Stimulated activated memory B cell treated with anti-CD40 and anti-IgM and Interleukin-4, amounts not matched to agents 10 μg/mL and 1 μg/mL and 100 μg/mL, for 72 hours (primary cell): ENCODE measurements around the gene PHKA2.
"Not testable (repeated sequence)": the region's sequence is repeated elsewhere in the genome, so short reads cannot be mapped to it uniquely, and the experiment has no call there.

Source experiments
- ATAC-seq: fragments of 150-1000 bp; cut with Tn5 transposase; 2 replicates; pipeline ENCODE4 v1.10.0; 2021
- H3K27ac Mint-ChIP-seq: one replicate; pipeline ENCODE4 v1.8.0; 2022; ENCODE audit warnings: mild to moderate bottlenecking, mixed read lengths
- H3K27me3 Mint-ChIP-seq: one replicate; pipeline ENCODE4 v1.8.0; 2022; ENCODE audit warnings: mixed read lengths
- H3K36me3 Mint-ChIP-seq: one replicate; pipeline ENCODE4 v1.8.0; 2022; ENCODE audit warnings: mixed read lengths
- H3K4me1 Mint-ChIP-seq: one replicate; pipeline ENCODE4 v1.8.0; 2022; ENCODE audit warnings: mixed read lengths
- H3K4me3 Mint-ChIP-seq: one replicate; pipeline ENCODE4 v1.8.0; 2022; ENCODE audit warnings: mild to moderate bottlenecking, moderate library complexity, mixed read lengths
- H3K9me3 Mint-ChIP-seq: one replicate; pipeline ENCODE4 v1.8.0; 2022; ENCODE audit warnings: mixed read lengths

The PHKA2 gene, protein sequence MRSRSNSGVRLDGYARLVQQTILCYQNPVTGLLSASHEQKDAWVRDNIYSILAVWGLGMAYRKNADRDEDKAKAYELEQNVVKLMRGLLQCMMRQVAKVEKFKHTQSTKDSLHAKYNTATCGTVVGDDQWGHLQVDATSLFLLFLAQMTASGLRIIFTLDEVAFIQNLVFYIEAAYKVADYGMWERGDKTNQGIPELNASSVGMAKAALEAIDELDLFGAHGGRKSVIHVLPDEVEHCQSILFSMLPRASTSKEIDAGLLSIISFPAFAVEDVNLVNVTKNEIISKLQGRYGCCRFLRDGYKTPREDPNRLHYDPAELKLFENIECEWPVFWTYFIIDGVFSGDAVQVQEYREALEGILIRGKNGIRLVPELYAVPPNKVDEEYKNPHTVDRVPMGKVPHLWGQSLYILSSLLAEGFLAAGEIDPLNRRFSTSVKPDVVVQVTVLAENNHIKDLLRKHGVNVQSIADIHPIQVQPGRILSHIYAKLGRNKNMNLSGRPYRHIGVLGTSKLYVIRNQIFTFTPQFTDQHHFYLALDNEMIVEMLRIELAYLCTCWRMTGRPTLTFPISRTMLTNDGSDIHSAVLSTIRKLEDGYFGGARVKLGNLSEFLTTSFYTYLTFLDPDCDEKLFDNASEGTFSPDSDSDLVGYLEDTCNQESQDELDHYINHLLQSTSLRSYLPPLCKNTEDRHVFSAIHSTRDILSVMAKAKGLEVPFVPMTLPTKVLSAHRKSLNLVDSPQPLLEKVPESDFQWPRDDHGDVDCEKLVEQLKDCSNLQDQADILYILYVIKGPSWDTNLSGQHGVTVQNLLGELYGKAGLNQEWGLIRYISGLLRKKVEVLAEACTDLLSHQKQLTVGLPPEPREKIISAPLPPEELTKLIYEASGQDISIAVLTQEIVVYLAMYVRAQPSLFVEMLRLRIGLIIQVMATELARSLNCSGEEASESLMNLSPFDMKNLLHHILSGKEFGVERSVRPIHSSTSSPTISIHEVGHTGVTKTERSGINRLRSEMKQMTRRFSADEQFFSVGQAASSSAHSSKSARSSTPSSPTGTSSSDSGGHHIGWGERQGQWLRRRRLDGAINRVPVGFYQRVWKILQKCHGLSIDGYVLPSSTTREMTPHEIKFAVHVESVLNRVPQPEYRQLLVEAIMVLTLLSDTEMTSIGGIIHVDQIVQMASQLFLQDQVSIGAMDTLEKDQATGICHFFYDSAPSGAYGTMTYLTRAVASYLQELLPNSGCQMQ

DNA sequence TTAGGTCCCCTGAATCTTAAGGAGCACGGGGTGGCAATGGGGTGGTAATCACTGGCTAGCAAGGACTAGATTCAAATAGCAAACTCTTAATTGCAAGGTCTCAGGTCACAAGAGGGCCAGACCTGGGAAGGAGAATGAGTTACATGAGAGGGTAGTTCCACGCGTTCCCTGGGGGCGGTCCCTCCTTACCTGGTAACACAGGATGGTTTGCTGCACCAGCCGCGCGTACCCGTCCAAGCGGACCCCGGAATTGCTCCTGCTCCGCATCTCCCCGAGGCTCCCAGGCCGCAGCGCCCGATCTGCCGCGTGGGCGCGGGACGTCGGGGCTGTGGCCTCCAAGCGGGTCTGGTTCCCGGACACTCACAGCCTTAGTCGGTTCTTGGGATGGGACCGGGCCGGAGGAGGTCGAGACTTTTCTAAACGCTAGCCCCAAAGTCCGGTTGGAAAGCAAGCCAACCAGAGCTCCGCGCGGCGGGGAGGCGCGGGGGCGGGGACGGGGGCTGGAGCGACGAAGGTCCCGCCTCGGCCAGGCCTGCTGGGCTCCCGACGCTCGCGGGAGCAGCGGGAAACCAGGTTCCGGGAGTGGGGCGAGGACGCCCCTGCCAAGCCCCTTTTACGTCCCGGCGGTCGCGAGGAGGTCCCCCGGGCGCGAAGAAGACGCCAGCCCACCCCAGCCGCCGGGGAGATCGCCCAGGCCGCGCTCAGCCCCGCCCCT, at the start of gene PHKA2:
Gene PHKA2, minus strand, starts transcription at position 449 of the 715 bp plus-strand sequence. Its CDS starts 182 bp downstream, at position 267.
- ATAC-seq = peak; percentile 65
- peak within 1 kb of the TSS; percentile 87 for H3K4me3 Mint-ChIP-seq
- no peaks in the 10 kb centered on the region for H3K36me3 Mint-ChIP-seq
- H3K27ac Mint-ChIP-seq = peak within 1 kb of the TSS; percentile 88
- H3K9me3 Mint-ChIP-seq = no peaks in the 10 kb centered on the region
- peaks cover 11% of the 10 kb centered on the region for H3K4me1 Mint-ChIP-seq
- H3K27me3 Mint-ChIP-seq = no peaks in the 10 kb centered on the region

DNA sequence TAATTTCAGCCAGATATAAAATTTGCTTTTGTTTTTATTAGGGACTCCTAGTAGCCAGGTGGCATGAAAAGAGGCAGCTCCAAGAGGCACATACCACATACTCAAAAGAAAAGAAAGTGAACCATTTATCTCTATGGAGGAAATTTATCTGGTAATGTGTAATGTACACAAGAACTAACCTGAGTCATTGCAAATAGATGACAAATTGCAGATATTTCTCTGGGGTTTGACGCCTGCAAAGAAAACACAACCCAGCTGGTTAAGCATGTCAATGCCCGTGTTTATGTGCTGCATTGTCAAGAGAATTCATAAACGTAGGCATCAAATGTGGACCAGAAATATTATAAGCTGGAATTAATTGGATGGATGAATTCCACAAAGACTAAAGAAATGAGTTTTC, 46.9 kb upstream of the PHKA2 start:
- Mint-ChIP-seq H3K4me1 (no peaks in the 10 kb centered on the region), H3K27ac (no peak overlapping the region), H3K27me3 (no peaks in the 10 kb centered on the region), H3K36me3 (no peaks in the 10 kb centered on the region), H3K4me3 (no peak overlapping the region), H3K9me3 (no peaks in the 10 kb centered on the region)
- no peak for ATAC-seq

DNA sequence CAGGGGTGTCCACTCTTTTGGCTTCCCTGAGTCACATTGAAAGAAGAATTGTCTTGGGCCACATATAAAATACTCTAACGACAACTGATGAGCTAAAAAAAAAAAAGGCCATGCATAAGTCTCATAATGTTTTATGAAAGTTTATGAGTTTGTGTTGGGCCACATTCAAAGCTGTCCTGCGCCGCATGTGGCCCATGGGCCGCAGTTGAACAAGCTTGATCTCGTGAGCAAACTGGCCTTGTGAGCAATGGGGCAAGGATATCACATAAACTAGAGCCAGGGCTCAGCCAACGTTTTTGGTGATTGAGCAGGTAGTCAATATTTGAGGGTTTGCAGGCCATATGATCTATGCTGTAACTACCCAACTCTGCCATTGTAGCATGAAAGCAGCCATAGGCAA, 44.6 kb upstream of the PHKA2 start:
- H3K27ac Mint-ChIP-seq = no peak overlapping the region

DNA sequence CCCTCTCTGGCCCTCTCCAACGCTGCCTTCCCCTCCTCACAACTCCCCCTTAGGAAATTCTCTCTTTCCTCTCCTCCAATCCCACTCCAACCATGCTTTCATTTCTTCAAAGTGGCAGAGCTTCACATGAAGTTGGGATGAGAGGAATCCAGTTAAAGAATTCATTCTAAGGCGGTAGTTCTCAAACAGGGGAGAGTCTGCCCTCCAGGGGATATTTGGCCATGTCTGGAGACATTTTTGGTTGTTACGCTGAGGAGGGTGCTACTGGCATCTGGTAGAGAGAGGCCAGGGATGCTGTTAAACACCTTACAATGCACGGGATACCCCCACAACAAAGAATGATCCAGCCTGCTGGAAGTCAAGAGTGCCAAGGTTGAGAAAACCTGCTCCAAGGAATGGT, 40.5 kb upstream of the PHKA2 start:
- H3K4me3 Mint-ChIP-seq = no peak overlapping the region
- no peak overlapping the region for H3K27ac Mint-ChIP-seq
- H3K4me1 Mint-ChIP-seq = no peaks in the 10 kb centered on the region
- H3K9me3 Mint-ChIP-seq = no peaks in the 10 kb centered on the region
- ATAC-seq = no peak
- H3K36me3 Mint-ChIP-seq = no peaks in the 10 kb centered on the region
- no peaks in the 10 kb centered on the region for H3K27me3 Mint-ChIP-seq

More for the DNA sequence above, 44.6 kb upstream of the PHKA2 start:
- no peaks in the 10 kb centered on the region for H3K27me3 Mint-ChIP-seq
- no peaks in the 10 kb centered on the region for H3K4me1 Mint-ChIP-seq
- H3K9me3 Mint-ChIP-seq = no peaks in the 10 kb centered on the region
- H3K36me3 Mint-ChIP-seq = no peaks in the 10 kb centered on the region
- no peak overlapping the region for H3K4me3 Mint-ChIP-seq
- ATAC-seq = no peak

DNA sequence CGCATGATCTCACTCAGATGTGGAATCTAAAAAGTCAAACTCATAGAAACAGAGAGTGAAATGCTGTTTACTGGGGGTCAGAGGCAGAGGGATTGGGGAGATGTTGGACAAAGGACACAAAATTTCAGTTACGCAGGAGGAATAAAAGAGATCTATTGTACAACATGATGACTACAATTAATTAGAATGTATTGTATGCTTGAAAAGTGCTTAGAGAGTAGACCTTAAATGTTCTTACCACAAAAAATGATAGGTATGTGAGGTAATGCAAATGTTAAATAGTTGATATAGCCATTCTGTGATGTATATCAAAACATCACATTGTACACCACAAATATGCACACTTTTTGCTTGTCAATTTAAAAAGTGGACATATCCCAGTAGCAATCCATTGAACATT, 36.1 kb upstream of the PHKA2 start:
- Mint-ChIP-seq H3K27ac (no peak overlapping the region), H3K4me1 (no peaks in the 10 kb centered on the region), H3K9me3 (no peaks in the 10 kb centered on the region), H3K27me3 (no peaks in the 10 kb centered on the region), H3K4me3 (no peak overlapping the region), H3K36me3 (no peaks in the 10 kb centered on the region)
- ATAC-seq = no peak

DNA sequence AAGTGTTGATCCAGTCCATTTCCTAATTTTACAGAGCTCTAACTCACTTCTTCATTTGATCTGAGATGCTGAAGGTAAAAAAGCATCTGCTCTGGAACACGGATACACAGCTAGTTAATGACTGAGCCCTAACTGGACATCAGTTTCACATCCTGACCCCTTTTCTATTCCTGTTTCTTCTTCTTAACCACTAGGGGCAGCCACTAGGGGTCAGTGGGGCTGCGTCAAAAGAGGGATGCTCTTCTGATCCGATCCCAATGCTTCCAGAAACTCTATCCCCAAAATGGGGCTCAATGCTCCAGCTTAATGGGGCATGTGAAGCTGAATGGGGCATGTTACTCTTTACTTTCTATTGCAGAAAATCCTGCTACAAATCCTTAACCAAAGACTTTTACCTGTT, 33.4 kb upstream of the PHKA2 start:
- no peak overlapping the region for H3K4me3 Mint-ChIP-seq
- H3K4me1 Mint-ChIP-seq = no peaks in the 10 kb centered on the region
- ATAC-seq = no peak
- H3K36me3 Mint-ChIP-seq = no peaks in the 10 kb centered on the region
- H3K9me3 Mint-ChIP-seq = no peaks in the 10 kb centered on the region
- H3K27me3 Mint-ChIP-seq = no peaks in the 10 kb centered on the region
- no peak overlapping the region for H3K27ac Mint-ChIP-seq

DNA sequence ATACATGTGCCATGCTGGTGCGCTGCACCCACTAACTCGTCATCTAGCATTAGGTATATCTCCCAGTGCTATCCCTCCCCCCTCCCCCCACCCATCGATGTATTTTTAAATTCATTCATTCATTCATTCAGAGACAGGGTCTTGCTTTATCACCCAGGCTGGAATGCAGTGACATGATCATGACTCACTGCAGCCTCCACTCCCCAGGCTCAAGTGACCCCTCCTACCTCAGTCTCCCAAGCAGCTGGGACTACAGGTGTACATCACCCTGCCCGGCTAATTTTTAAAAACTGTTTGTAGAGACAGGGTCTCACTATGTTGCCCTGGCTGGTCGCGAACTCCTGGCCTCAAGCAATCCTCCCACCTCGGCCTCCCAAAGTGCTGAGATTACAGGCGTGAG, 32.7 kb upstream of the PHKA2 start:
- H3K4me1 Mint-ChIP-seq, H3K4me3 Mint-ChIP-seq, H3K27me3 Mint-ChIP-seq, ATAC-seq, H3K36me3 Mint-ChIP-seq, H3K27ac Mint-ChIP-seq, H3K9me3 Mint-ChIP-seq: not testable (repeated sequence)

DNA sequence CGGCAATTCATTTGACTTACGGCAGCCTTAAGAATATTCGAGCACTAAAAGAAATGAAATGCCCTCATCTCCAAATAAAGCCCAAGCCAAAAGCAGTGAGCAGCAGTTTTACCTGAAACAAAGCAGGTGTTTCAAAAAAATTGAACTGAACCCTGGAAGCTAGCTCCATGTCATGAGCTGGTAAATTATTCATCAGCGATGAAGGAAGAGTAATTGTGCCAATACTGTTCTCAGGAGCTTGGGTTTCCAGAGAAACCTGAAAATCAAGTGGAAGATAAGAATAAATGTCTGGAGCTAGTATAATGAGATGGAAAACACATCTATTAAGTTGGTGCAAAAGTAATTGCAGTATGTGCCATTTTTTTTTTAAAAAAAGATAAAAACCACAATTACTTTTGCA, 24.0 kb upstream of the PHKA2 start:
- ATAC-seq = no peak
- no peak overlapping the region for H3K27ac Mint-ChIP-seq
- no peaks in the 10 kb centered on the region for H3K27me3 Mint-ChIP-seq
- no peaks in the 10 kb centered on the region for H3K36me3 Mint-ChIP-seq
- H3K9me3 Mint-ChIP-seq = no peaks in the 10 kb centered on the region
- no peaks in the 10 kb centered on the region for H3K4me1 Mint-ChIP-seq
- no peak overlapping the region for H3K4me3 Mint-ChIP-seq

DNA sequence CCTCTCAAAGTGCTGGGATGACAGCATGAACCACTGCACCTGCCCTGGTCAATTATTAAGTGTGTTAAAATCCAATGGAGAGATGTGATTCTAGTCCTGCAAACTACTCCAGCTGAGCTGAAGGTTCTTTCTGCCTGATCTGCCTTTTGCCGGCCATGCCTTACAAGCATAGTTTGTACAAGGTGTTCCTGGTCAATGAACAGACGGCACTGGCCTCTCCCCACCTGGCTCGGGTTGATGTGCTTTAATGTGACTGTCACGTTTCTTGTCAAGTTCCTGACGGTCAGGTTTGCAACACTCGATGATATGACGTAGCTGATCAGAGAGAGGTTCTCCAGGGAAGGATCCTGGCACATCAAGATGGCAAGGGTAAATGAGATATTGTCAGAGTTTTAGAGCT, 23.1 kb upstream of the PHKA2 start:
- Mint-ChIP-seq H3K4me3 (no peak overlapping the region), H3K4me1 (no peaks in the 10 kb centered on the region), H3K27ac (no peak overlapping the region), H3K27me3 (no peaks in the 10 kb centered on the region), H3K36me3 (no peaks in the 10 kb centered on the region), H3K9me3 (no peaks in the 10 kb centered on the region)
- no peak for ATAC-seq

DNA sequence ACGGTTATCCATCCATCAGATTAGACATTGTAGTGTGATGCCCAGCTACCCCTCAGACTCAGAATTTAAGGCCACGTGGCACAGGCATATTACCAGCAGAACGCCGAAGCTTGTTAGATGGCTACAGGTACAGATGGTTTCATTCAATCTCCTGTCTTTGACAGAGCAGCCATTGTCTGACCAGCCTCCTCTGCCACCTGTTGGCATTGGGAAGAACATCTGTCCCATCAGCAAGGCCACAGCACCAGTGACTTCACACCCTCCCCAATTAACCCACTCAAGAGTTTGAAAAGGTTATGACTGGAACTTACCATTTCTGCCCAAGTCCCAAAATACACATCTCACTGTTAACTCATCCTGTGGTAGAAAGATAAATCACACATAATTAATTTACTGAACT, 22.0 kb upstream of the PHKA2 start:
- Mint-ChIP-seq H3K36me3 (no peaks in the 10 kb centered on the region), H3K27ac (no peak overlapping the region), H3K4me1 (no peaks in the 10 kb centered on the region), H3K27me3 (no peaks in the 10 kb centered on the region), H3K9me3 (no peaks in the 10 kb centered on the region), H3K4me3 (no peak overlapping the region)
- no peak for ATAC-seq

DNA sequence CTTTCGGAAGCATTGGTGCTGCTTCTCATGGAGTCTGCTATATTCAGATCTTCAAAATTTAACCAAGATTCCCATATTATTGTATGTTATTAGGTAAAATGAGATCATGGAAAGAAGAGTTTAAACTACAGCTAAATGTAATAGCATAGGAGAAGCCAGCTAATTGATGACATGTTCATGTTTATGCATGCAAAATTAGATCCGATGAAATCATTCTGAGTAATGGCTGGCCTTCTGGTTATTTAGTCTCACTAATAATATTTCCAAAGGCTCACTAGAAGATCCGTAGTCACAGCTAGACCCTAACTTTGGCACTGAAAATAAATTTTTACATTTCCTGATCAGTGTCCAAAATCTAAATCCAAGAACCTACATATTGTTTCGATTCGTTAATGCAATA, 19.8 kb upstream of the PHKA2 start:
- Mint-ChIP-seq H3K27me3 (no peaks in the 10 kb centered on the region), H3K4me3 (no peak overlapping the region), H3K9me3 (no peaks in the 10 kb centered on the region), H3K27ac (no peak overlapping the region), H3K36me3 (no peaks in the 10 kb centered on the region), H3K4me1 (no peaks in the 10 kb centered on the region)
- no peak for ATAC-seq

DNA sequence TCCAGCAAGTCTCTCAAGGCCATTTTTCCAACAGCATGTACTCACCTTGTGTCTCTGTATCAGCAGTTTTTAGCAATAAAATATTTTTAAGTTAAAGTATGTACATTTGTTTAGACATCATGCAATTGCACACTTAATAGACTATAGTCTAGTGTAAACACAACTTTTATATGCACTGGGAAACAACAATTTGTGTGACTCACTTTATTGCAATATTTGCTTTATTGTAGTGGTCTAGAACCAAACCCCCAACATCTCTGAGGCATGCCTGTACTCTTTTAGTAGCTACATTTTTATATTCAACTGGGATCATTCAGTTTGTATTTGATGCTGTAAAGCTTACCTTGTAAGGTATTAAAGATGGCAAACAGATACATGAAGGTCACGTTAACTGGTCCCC, 14.7 kb upstream of the PHKA2 start:
- H3K9me3 Mint-ChIP-seq = no peaks in the 10 kb centered on the region
- no peaks in the 10 kb centered on the region for H3K36me3 Mint-ChIP-seq
- H3K4me3 Mint-ChIP-seq = no peak overlapping the region
- no peaks in the 10 kb centered on the region for H3K27me3 Mint-ChIP-seq
- H3K4me1 Mint-ChIP-seq = no peaks in the 10 kb centered on the region
- ATAC-seq = no peak
- no peak overlapping the region for H3K27ac Mint-ChIP-seq

DNA sequence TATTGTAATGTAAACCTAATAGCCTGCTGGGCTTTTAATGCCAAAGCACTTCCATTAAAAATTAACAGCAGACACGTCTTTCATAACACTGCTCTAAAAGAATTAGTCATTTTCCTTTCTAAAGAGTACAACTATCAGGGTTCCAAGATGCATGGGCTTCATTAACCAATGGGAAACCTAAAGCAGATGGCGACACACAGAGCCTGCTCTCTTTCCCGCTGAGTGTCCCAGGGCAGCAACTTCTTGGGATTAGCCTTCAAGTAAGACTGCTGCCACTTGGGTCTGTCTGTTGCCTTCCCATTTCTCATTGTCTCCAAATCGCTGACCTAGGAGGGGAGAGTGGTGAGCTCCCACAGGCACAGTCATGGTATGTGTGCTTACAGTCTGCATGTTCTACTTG, 14.0 kb upstream of the PHKA2 start:
- Mint-ChIP-seq H3K27ac (no peak overlapping the region), H3K4me1 (no peaks in the 10 kb centered on the region), H3K36me3 (no peaks in the 10 kb centered on the region), H3K27me3 (no peaks in the 10 kb centered on the region), H3K9me3 (no peaks in the 10 kb centered on the region), H3K4me3 (no peak overlapping the region)
- ATAC-seq = no peak

DNA sequence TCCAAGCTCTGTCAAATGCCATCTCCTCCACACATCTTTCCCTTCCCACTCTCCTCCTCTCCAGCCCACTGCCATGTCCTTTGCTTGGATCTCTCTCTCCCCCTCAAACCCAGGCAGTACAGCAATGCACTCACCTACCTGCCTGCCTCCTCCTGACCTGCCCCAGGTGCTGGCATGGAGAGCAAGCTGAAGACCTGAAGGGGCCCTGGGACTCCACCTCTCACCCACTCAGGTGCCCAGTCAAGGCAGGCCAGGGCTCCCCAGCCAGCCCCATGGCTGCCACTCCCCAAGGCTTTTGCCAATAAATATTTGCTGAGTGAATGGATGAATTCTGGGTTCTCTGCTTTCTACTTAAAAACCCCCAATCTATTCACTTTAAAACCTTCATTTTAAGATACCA, 12.6 kb upstream of the PHKA2 start:
- Mint-ChIP-seq H3K27me3 (no peaks in the 10 kb centered on the region), H3K9me3 (no peaks in the 10 kb centered on the region), H3K4me3 (no peak overlapping the region), H3K36me3 (no peaks in the 10 kb centered on the region), H3K4me1 (no peaks in the 10 kb centered on the region), H3K27ac (no peak overlapping the region)
- no peak for ATAC-seq

DNA sequence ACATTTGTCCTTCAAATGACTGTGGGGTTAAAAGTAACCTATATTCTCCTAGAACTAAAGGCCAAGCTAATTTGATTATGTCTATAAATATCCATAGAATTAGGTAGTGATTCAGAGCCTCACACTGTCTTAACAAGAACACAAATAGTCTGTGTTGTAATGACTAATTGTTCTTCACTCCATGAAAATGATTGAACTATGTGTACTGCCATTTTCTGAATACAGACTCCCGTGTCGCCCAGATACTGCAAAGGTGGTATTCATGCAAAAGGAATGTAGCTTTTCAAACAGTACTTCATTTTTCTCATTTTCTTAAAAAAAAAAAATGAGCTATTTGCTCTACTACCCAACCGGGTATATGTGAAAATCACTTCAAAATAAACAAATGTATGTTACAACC, 11.3 kb upstream of the PHKA2 start:
- Mint-ChIP-seq H3K36me3 (no peaks in the 10 kb centered on the region), H3K4me1 (no peaks in the 10 kb centered on the region), H3K27me3 (no peaks in the 10 kb centered on the region), H3K9me3 (no peaks in the 10 kb centered on the region), H3K4me3 (no peak overlapping the region), H3K27ac (no peak overlapping the region)
- no peak for ATAC-seq
